HS-5 (cell line): ENCODE results near the gene PRDX2.
"Not testable (repeated sequence)": the region's sequence is repeated elsewhere in the genome, so short reads cannot be mapped to it uniquely, and the experiment has no call there.

Source experiments
- DNase-seq: peaks from one replicate; pipeline ENCODE4 v3.0.0-alpha.2; 2012; ENCODE audit warnings: low read depth

PRDX2 gene

DNA sequence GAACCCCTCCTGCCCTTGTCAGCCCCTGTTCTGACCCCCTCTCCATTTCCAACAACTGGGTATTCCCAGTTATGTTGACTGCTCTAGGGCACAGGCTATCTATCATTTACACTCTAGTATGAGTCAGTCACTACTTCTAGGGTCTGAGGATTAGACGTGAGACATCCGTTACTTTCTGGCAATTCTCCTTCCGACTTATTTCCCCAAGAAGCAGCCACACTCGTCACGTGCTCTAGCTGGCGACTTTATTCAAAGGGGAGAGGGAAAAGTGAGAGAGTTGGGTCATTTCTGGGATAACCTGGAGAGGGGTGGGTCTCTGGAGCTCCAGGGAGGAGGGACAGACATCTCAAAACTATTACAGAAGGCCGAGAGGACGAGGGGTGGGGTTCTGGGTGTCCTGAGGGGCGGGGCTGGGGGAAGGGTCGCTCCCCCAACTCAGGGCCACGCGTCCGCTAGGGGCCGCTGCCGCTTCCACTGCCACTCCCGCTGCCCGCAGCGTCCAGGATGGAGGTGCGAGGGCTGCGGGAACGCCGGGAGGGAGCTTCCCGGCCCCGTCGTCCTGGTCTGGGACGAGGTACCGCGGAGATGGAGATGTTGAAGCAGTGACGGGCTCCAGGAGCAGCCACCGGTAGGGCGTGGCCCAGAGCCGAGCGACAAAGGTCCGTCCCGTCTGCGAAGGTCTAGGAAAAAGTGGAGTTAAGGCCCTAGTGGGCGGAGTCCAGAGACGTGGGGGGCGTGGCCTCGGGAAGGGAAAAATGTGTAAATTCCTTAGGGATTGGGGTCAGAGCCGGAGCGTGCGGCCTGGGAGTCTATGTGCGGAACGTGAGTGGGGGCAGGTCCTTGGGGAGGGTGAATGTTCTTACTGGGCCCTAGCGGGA, 23.9 kb upstream of the PRDX2 start:
- DNase-seq: no peak

DNA sequence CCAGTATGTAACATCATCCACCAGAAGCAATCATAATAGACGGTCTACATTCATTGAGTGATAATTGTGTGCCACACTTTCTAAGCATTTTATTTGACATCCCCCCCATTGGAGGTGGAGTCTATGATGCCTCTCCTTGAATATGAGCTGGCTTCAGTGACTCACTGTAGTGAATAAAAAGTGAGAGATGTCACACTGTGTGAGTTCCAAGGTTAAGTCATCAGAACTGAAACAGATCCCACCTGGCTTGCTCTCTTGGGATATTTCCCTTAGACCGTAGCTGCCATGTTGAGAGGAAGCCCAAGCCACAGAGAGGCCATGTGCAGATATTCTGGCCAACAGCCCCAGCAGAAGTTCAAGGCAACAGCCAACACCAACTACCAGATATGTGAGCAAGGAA, 20.2 kb upstream of the PRDX2 start:
- no peak for DNase-seq

- not testable (repeated sequence) for DNase-seq
Measured at GRCh38 chr19:12817810-12818209, 16.2 kb upstream of the PRDX2 start.

- DNase-seq: not testable (repeated sequence)
Measured at GRCh38 chr19:12817188-12817587, 15.6 kb upstream of the PRDX2 start.

DNA sequence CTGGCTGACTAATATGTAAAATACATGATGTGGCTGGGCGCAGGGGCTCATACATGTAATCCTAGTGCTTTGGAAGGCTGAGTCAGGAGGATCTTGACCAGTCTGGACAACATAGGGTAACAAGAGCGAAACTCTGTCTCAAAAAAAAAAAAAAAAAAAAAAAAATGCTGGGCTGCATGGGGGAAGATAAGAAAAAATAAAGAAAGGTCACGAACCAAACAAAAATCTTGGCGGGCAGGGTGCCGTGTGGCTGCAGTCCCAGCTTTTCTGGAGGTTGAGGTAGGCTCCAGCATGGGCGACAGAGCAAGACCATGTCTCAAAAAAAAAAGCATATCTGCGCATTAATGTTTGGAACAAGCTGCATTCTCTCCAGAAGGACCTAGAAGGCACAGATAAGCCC, 13.5 kb upstream of the PRDX2 start:
- DNase-seq: no peak

DNA sequence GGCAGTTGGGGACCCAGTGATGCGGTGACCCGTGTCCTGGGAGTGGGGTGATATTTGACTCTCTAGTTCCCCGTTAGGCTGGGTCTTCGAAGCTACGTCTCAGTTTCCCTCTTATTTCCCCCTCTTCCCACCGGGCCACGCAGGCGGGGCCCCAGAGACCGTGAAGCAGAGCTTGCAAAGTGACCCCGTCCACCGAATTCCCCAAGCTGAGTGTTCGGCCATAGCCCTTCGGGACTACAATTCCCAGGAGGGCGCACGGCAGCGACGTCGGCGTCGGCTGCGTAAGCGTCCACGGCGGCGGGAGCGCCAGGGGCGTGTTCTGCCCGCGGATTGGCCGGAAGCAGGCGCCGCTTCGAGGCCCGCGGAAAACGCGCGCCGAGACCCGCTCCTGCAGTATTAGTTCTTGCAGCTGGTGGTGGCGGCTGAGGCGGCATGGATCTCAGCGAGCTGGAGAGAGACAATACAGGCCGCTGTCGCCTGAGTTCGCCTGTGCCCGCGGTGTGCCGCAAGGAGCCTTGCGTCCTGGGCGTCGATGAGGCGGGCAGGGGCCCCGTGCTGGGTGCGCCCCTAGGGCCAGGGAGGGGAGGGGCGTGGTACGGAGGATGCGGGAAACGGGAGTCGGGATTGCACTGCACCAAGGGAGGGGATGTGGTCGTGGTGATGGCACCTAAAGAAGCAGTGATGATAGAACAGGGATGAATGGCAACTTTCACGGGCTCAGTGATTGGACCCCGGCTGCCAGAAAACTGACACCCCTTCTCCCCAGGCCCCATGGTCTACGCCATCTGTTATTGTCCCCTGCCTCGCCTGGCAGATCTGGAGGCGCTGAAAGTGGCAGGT, 4.9 kb upstream of the PRDX2 start, which contains the start of gene RNASEH2A:
TSS of gene RNASEH2A (plus strand) at position 343 of the 840 bp plus-strand sequence. CDS start at position 433, 90 bp downstream.
- no peak for DNase-seq

DNA sequence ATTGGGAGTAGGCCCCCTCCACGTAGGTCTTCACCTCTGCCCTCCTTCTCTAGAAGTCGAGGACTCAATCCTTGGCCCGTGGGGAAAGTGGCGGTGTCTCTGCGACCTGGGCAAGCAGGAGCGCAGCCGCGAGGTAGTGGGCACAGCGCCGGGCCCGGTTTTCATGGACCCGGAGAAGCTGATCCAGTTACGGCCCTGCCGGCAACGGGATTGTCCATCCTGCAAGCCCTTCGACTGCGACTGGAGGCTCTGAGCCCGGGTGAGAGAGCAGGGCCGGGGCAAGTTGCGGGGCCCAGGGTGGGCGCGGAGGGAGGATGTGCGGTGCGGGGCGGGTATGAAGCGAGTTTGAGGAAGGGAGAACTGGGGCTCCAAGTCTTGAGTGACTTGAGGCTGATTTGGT, 2.5 kb upstream of the PRDX2 start:
- no peak for DNase-seq

DNA sequence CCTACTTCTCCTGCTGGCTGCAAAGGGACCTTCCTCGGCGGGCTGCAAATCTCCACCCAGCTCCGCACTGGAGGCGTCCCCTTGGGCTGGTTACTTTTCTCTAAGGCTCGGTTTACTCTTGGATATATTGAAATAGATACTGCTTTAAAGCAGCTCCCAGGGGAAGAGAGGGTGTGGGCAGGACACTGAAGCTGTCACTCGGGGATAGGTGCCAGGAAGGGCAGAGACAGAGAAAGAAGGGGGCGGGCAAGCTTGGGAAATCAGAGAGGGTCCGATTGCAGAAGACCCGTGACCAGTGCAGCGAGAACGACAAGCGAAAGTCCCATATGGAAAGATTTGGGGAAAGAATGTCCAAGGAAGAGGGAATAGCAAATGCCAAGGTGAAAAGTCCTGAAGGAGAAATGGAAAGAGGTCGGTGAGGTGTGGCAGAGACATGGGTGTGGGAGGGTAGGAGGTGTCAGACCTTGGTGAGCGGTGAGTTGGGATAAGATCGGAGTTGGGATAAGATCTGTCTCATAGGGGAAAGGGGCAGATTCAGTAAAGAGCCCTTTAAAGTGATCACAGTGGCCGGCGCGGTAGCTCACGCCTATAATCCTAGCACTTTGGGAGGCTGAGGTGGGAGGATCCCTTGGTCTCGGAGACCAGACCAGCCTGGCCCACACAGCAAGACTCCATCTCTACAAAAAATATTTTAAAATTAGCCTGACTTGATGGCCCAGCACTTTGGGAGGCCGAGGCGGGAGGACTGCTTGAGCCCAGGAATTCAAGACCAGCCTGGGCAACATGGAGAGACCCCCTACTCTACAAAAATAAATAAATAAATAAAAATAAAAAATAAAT, 887 bp upstream of the PRDX2 start:
- DNase-seq: no peak

- DNase-seq: no peak
Measured at GRCh38 chr19:12800923-12801465, 606 bp downstream of the PRDX2 start.

DNA sequence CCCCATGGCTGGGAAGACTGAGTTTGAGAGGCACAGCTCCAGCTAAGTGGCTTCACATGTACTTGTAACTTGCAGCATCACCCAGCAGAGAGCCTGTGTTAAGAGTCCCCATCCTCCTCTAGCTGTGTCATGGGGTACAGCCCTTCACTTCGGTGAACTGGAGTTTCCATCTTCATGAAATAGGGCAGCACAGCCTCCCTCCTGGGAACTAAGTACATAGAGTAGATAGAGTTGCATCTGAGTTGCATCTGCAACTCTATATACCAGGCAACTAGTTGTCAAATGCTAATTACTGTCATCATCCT, 1.2 kb downstream of the PRDX2 start:
- DNase-seq: no peak

GRCh38 chr19:12799742-12800465, 1.7 kb downstream of the PRDX2 start:
- DNase-seq: no peak

DNA sequence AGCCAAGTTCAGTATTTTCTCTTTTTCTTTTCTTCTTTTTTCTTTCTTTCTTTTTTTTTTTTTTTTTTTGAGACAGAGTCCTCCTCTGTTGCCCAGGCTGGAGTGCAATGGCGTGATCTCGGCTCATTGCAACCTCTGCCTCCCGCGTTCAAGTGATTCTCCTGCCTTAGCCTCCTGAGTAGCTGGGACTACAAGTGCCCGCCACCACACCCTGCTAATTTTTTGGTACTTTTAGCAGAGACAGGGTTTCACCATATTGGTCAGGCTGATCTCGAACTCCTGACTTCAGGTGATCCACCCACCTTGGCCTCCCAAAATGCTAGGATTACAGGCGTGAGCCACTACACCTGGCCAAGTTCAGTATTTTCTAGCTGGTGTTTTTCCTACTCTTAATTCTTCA, 4.0 kb downstream of the PRDX2 start:
- DNase-seq: not testable (repeated sequence)

DNA sequence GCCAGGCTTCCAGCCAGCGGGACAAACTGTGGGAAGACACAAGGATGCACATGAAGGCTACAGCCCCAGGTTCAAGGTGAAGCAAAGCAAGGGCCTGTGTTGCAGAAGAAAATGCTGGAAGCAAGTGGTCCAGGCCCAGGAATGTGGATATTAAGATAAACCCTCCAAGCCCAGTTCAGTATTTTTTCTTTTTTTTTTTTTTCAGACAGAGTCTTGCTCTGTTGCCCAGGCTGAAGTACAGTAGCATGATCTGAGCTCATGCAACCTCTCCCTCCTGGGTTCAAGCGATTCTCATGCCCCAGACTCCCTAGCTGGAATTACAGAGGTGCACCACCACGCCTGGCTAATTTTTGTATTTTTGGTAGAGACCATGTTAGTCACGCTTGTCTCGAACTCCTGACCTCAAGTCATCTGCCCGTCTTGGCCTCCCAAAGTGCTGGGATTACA, 4.4 kb downstream of the PRDX2 start:
- no peak for DNase-seq

DNA sequence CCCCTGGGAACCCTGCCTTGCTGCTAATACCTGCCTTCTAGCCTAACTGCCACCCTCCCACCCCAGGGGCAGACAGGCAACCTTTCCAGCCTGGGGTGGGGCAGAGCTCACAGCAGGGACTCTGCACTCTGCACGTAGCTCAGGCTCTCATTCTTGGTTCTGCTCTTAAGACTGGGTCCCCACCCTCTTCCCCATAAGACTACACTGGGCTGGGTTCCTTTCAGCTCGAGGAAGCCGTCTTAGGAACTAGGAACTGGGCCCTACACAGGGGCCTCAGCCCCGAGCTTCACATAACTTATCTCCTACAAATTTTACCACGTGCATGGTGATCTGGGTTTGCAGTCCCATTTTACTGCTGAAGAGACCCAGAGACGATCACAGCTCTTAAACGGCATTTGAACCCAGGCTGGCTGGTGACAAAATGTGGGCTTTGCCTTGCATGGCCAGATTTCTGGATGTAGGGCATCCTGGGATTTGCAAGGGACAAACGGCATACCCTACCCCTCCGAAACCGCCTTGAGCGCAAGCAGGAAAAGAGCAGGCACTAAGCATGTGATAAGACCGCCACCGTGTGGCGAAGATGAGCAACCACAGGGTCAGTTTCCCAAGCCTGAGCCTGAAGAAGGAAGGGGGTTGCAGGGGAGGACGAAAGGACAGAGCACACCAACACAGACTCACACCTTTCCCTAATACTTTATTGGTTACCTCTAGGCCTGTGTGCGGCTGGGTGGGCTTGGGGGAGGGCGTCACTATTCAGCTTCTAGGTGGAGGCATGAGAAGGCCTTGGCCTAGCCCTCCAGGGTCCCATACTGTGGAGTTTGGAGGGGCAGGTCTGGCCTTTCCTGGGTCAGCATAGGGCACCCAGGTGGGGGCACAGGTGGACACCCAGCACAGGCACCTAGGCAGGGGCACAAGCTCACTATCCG, 5.2 kb downstream of the PRDX2 start:
- no peak for DNase-seq

GRCh38 chr19:12794971-12795381, 6.6 kb downstream of the PRDX2 start:
- DNase-seq: no peak

- DNase-seq: no peak
Measured at GRCh38 chr19:12794196-12794941, 7.2 kb downstream of the PRDX2 start.

- DNase-seq: peak; percentile 79
Measured at GRCh38 chr19:12793290-12794195, 8.1 kb downstream of the PRDX2 start.

DNA sequence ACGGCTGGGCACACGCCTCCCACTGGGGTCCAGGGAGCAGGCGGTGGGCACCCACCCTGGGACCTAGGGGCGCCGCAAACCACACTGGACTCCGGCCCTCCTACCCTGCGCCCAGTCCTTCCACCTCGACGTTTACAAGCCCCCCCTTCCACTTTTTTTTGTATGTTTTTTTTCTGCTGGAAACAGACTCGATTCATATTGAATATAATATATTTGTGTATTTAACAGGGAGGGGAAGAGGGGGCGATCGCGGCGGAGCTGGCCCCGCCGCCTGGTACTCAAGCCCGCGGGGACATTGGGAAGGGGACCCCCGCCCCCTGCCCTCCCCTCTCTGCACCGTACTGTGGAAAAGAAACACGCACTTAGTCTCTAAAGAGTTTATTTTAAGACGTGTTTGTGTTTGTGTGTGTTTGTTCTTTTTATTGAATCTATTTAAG, 8.7 kb downstream of the PRDX2 start:
- no peak for DNase-seq
